Measurements from ENCODE around the gene VGLL4.

VGLL4 gene

DNA sequence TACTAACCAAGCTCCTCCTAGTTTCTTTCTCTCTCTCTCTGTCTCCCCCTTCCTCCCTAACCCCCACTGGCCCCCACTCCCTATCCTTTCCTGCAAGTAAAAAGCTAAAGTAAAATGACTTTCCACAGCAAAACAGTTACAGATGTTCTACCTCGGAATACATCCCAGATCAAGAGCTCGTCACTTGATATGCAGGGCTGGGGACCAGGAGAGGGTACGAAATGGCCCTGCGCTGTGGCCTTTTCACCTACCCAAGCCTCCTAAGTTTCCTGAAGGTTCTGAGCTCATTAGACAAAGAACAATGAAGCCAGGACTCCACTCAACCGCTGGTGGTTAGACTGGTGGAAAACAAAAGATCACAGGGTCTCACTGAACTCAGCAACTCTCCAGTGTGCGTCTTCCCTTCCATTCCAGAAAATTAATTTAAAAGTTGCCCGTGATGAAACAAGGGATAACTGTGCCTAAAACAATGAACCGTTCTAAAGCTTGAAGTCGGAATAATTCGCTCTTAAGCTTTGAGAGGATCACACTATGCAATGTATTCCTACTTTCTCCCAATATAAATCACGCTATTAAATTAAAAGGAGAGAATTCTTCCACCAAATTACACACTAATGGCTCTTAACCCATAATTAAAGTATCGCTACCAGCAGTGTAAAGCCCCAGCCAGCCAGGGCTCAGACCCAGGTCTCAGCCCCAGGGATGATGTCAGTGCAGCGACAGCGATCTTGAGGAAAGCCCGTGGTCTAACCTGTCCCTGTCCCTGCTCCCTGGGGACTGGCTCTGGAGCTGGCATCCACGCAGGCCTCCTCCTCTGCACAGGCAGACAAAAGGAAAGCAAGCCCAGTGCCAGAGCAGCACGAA is 5.0 kb downstream of the VGLL4 start:
- no peaks in the 10 kb centered on the region for H3K9me3 ChIP-seq (ENCODE audit: control insufficient read depth, insufficient read depth, low read length)
- DNase-seq (ENCODE audit: low read depth, low spot score) = no peak
- H3K27me3 ChIP-seq (ENCODE audit: control insufficient read depth, insufficient read depth, low read length) = no peaks in the 10 kb centered on the region
- H3K4me1 ChIP-seq (ENCODE audit: control insufficient read depth, insufficient read depth, low read length) = peaks cover 7% of the 10 kb centered on the region; the same call in 1 of the 2 replicates
- no peaks in the 10 kb centered on the region for H3K36me3 ChIP-seq (ENCODE audit: control insufficient read depth, insufficient read depth, low read length)
- WGBS (ENCODE audit: insufficient coverage, insufficient read length) = no CpG with 5 or more reads among the region's 17 CpGs
- H3K27ac ChIP-seq (ENCODE audit: low read length) = no peak overlapping the region
- H3K4me3 ChIP-seq (ENCODE audit: low read length) = no peak overlapping the region

DNA sequence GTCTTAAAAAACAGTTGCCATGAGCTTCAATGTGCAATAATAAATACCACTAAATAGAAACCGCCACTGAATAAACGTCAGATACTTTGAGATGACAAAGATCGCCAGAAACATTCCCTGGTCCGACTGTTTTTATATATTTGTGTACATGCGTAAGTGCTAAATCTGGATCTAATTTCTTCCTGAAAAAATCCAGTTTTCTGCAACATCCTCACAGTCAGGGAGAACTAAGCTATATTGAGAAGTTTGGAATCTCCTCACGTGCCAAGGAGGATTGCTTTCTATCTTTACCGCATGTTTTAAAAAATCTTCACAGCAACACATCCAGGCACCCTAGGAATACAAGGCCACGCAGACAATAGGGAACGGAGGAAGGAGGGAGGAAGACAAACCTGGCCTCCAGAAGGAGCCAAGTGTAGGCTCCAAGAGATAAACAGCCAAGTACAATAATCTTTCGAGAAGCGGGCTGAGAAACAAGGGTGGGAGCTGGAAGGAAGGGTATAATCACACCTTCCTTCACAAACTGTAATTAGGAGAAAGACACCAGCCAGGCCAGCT is 5.7 kb downstream of the VGLL4 start:
- H3K27me3 ChIP-seq (ENCODE audit: control insufficient read depth, insufficient read depth, low read length) = no peaks in the 10 kb centered on the region
- H3K9me3 ChIP-seq (ENCODE audit: control insufficient read depth, insufficient read depth, low read length) = no peaks in the 10 kb centered on the region
- H3K4me3 ChIP-seq (ENCODE audit: low read length) = no peak overlapping the region
- DNase-seq (ENCODE audit: low read depth, low spot score) = no peak
- no CpG with 5 or more reads among the region's 11 CpGs for WGBS (ENCODE audit: insufficient coverage, insufficient read length)
- H3K36me3 ChIP-seq (ENCODE audit: control insufficient read depth, insufficient read depth, low read length) = no peaks in the 10 kb centered on the region
- peaks cover 7% of the 10 kb centered on the region; the same call in 1 of the 2 replicates for H3K4me1 ChIP-seq (ENCODE audit: control insufficient read depth, insufficient read depth, low read length)
- H3K27ac ChIP-seq (ENCODE audit: low read length) = no peak overlapping the region

DNA sequence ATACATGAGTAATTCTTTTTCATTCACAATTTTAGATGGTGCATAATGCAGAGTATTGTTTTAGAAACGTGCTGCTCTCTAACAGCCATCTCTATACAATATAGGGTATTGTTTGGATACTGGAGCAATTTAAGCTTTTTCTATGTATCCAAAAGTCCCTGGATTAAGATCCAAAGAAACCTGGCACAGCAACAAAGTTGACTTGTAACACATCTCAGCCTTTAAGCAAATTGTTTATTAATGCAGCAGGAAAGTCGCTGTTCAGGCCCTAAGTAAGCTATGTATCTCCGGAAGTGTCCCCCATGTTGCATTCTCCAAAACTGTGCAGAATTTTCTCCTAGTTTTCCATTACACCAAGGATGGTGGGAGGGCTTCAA is 7.3 kb downstream of the VGLL4 start:
- Histone ChIP-seq H3K36me3 (ENCODE audit: control insufficient read depth, insufficient read depth, low read length) (no peaks in the 10 kb centered on the region), H3K4me1 (ENCODE audit: control insufficient read depth, insufficient read depth, low read length) (peaks cover 7% of the 10 kb centered on the region; the same call in 1 of the 2 replicates), H3K27ac (ENCODE audit: low read length) (no peak overlapping the region), H3K9me3 (ENCODE audit: control insufficient read depth, insufficient read depth, low read length) (no peaks in the 10 kb centered on the region), H3K27me3 (ENCODE audit: control insufficient read depth, insufficient read depth, low read length) (no peaks in the 10 kb centered on the region), H3K4me3 (ENCODE audit: low read length) (no peak overlapping the region)
- no CpG with 5 or more reads among the region's 3 CpGs for WGBS (ENCODE audit: insufficient coverage, insufficient read length)
- DNase-seq (ENCODE audit: low read depth, low spot score) = no peak

DNA sequence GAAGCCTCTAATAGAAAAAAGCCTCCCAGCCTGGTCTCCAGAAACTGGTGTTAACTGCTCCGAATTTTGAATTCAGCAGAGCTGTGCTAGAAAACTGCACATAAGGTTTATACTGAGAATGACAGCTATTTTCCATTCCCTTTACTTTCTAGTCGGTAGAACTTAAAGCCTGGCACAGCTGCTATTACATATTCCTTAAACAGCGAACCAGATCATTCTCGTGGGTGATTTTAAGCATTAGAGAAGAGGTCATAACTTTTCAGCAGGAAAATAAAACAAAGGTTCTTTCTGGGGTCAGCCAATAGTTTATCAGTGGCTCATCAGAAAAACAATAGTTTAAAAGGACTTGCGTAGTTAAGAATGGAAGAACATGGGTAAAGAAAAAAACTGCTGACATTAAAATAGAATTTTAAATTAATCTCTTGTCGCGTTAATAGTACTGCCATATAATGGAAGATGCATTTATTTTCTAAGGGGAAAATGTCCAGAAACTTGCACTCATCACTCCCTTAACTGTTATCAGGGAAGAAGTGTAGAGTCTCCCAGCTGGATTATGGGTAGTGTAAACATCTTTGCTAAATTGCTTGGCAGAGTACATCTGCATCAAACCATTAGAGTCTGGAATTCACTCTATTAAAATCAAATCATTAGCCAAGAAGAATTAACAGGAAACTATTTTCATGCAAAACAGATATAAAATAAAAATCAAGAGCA is 7.9 kb downstream of the VGLL4 start:
- no peak overlapping the region for H3K4me3 ChIP-seq (ENCODE audit: low read length)

DNA sequence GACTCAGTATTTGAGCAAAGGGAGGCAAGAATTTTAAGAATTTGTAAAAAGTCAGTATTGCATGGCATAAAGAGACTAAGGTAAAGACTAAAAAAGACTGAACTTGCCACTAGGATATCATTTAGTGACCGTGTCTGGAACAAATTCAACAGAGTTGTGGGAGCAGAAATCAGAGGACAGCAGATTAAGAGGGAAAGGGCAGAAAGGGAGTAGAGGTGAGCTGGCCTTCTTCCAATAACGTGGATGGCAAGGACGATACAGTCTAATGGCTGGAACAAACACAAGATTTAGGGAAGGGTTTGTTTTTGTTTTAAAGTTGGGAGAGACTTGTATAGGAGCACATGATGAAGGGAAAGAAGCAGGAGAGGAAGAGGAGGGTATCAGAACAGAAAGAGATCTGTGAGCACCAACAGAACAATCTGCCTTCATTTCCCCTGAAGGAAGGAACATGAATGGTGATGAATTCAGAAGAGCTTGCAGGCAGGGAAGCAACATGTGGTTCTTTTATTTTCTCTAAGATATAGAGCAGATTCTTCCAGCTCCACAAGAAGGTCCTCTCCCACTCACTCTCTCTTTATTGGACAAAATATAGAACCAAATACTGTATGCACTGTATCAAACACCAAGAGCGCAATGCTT is 8.6 kb downstream of the VGLL4 start:
- H3K27me3 ChIP-seq (ENCODE audit: control insufficient read depth, insufficient read depth, low read length) = no peaks in the 10 kb centered on the region
- H3K9me3 ChIP-seq (ENCODE audit: control insufficient read depth, insufficient read depth, low read length) = no peaks in the 10 kb centered on the region
- DNase-seq (ENCODE audit: low read depth, low spot score) = no peak
- H3K36me3 ChIP-seq (ENCODE audit: control insufficient read depth, insufficient read depth, low read length) = no peaks in the 10 kb centered on the region
- no peak overlapping the region for H3K27ac ChIP-seq (ENCODE audit: low read length)
- WGBS (ENCODE audit: insufficient coverage, insufficient read length) = no CpG with 5 or more reads among the region's 4 CpGs
- peaks cover 2% of the 10 kb centered on the region; the same call in 1 of the 2 replicates for H3K4me1 ChIP-seq (ENCODE audit: control insufficient read depth, insufficient read depth, low read length)
- no peak overlapping the region for H3K4me3 ChIP-seq (ENCODE audit: low read length)

More for the DNA sequence above, 7.9 kb downstream of the VGLL4 start:
- DNase-seq (ENCODE audit: low read depth, low spot score) = no peak
- WGBS (ENCODE audit: insufficient coverage, insufficient read length) = no CpG with 5 or more reads among the region's 7 CpGs
- H3K27me3 ChIP-seq (ENCODE audit: control insufficient read depth, insufficient read depth, low read length) = no peaks in the 10 kb centered on the region
- peaks cover 7% of the 10 kb centered on the region; the same call in 1 of the 2 replicates for H3K4me1 ChIP-seq (ENCODE audit: control insufficient read depth, insufficient read depth, low read length)
- H3K36me3 ChIP-seq (ENCODE audit: control insufficient read depth, insufficient read depth, low read length) = no peaks in the 10 kb centered on the region
- H3K27ac ChIP-seq (ENCODE audit: low read length) = no peak overlapping the region
- no peaks in the 10 kb centered on the region for H3K9me3 ChIP-seq (ENCODE audit: control insufficient read depth, insufficient read depth, low read length)

DNA sequence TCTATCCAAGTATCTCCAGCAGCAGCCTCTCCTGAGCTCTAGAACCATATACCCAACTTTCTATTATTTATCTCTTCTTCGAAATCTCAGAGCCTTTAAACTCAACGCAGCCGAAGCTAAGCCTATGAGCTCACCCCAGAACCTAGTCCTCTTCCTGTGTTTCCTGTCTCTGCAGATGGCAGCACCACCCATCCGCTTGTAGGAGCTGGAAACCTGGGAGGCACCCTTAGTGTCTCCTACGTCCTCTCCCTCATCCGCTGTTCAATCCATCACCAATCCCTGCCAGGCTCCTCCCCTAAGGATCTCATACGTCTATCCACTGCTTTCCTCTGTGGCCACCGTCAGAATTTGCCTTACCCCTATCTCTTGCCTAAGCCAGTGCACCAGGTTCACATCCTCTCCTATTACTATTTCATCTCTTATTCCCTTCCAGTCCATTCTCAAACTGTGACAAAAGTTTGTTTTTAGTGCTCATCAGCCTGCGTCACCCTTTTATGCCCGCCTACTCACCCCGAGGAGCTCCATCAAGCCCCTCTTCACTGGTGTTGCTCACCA is 9.6 kb downstream of the VGLL4 start:
- Histone ChIP-seq H3K27ac (ENCODE audit: low read length) (no peak overlapping the region), H3K36me3 (ENCODE audit: control insufficient read depth, insufficient read depth, low read length) (no peaks in the 10 kb centered on the region), H3K4me3 (ENCODE audit: low read length) (no peak overlapping the region), H3K9me3 (ENCODE audit: control insufficient read depth, insufficient read depth, low read length) (no peaks in the 10 kb centered on the region), H3K27me3 (ENCODE audit: control insufficient read depth, insufficient read depth, low read length) (no peaks in the 10 kb centered on the region), H3K4me1 (ENCODE audit: control insufficient read depth, insufficient read depth, low read length) (peaks cover 2% of the 10 kb centered on the region; the same call in 1 of the 2 replicates)
- no CpG with 5 or more reads among the region's 11 CpGs for whole genome bisulfite sequencing (ENCODE audit: insufficient coverage, insufficient read length)
- DNase-seq (ENCODE audit: low read depth, low spot score) = no peak

DNA sequence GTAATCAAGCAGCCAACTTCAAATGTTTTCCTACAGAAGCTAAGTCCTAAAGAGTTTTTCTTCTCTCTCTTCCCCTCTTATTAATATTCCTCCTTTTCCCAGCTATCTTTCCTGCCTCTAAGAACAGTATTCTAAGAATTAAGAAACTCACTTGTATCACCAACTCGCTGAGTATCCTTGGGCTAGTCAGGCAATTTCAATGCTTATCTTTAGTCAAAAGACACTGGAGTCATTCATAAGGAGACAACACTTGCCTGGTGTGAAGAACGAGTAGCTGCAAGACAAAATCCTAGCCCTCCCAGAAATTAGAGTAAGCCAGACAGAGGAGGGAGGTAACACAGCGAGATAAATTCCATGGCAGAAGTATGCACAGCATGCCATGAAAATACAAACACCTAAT is 10.7 kb downstream of the VGLL4 start:
- H3K9me3 ChIP-seq (ENCODE audit: control insufficient read depth, insufficient read depth, low read length) = no peaks in the 10 kb centered on the region
- no peak overlapping the region for H3K4me3 ChIP-seq (ENCODE audit: low read length)
- no peaks in the 10 kb centered on the region for H3K27me3 ChIP-seq (ENCODE audit: control insufficient read depth, insufficient read depth, low read length)
- no peaks in the 10 kb centered on the region for H3K36me3 ChIP-seq (ENCODE audit: control insufficient read depth, insufficient read depth, low read length)
- DNase-seq (ENCODE audit: low read depth, low spot score) = no peak
- no CpG with 5 or more reads among the region's 3 CpGs for WGBS (ENCODE audit: insufficient coverage, insufficient read length)
- no peak overlapping the region for H3K27ac ChIP-seq (ENCODE audit: low read length)
- peaks cover under 1% of the 10 kb centered on the region; the same call in 1 of the 2 replicates for H3K4me1 ChIP-seq (ENCODE audit: control insufficient read depth, insufficient read depth, low read length)

DNA sequence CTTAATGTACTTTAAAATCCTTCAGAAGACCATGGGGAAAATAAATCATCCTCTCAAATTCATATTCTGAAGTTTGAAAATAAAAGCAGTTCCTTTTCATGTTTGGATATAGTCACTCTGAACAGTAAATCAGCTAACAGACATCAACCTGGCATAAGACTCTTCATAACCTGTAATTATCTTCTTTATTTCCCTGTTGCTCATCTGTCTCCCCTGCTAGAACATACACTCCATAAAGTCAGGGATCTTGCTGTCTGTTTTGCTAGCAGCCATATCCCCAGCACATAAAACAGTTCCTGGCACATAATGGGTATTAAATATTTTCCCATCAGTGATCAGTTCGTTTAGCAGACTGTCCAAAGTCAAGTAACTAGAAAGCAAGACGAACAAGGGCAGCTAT is 11.2 kb downstream of the VGLL4 start:
- no peak for DNase-seq (ENCODE audit: low read depth, low spot score)
- no peak overlapping the region for H3K27ac ChIP-seq (ENCODE audit: low read length)
- no peaks in the 10 kb centered on the region for H3K9me3 ChIP-seq (ENCODE audit: control insufficient read depth, insufficient read depth, low read length)
- WGBS (ENCODE audit: insufficient coverage, insufficient read length) = no CpG with 5 or more reads among the region's 2 CpGs
- no peaks in the 10 kb centered on the region for H3K27me3 ChIP-seq (ENCODE audit: control insufficient read depth, insufficient read depth, low read length)
- no peak overlapping the region for H3K4me3 ChIP-seq (ENCODE audit: low read length)
- no peaks in the 10 kb centered on the region for H3K4me1 ChIP-seq (ENCODE audit: control insufficient read depth, insufficient read depth, low read length)
- no peaks in the 10 kb centered on the region for H3K36me3 ChIP-seq (ENCODE audit: control insufficient read depth, insufficient read depth, low read length)

DNA sequence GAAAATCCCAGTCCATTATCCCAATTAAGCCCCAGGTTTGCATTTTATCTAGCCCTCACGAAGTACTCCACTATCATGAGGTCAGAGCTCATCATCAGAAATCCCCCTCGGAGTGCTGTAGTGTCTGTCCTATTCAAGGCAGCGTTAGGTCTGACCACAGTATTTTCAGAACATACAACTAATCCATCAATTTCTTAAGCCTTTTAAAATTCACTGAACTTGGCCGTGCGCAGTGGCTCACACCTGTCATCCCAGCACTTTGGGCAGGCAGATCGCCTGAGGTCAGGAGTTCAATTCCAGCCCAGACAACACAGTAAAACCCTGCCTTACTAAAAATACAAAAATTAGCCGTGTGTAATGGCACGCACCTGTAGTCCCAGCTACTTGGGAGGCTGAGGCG is 11.9 kb downstream of the VGLL4 start:
- no peaks in the 10 kb centered on the region for H3K27me3 ChIP-seq (ENCODE audit: control insufficient read depth, insufficient read depth, low read length)
- no peaks in the 10 kb centered on the region for H3K9me3 ChIP-seq (ENCODE audit: control insufficient read depth, insufficient read depth, low read length)
- no CpG with 5 or more reads among the region's 9 CpGs for WGBS (ENCODE audit: insufficient coverage, insufficient read length)
- H3K27ac ChIP-seq (ENCODE audit: low read length) = no peak overlapping the region
- no peak overlapping the region for H3K4me3 ChIP-seq (ENCODE audit: low read length)
- no peak for DNase-seq (ENCODE audit: low read depth, low spot score)
- no peaks in the 10 kb centered on the region for H3K4me1 ChIP-seq (ENCODE audit: control insufficient read depth, insufficient read depth, low read length)
- H3K36me3 ChIP-seq (ENCODE audit: control insufficient read depth, insufficient read depth, low read length) = no peaks in the 10 kb centered on the region

DNA sequence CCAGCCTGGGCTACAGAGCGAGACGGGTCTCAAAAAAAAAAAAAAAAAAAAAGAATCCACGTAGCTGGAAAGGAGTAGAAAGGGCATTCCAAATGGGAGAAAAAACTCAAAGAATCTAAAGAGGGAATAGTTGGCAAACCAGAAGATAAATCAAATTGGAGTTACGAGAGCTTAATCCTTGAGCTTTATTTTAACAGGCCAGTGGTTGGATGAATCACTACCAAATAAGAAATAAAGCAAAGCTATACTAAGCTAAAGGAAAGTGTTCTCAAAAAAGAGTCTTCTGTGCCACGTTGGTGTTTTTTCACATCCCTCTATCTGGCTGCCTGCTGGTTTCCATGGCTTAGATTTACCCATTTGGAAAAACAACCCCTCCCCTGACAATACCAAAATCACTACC is 14.0 kb downstream of the VGLL4 start:
- no CpG with 5 or more reads among the region's 5 CpGs for WGBS (ENCODE audit: insufficient coverage, insufficient read length)
- H3K27ac ChIP-seq (ENCODE audit: low read length) = no peak overlapping the region
- H3K9me3 ChIP-seq (ENCODE audit: control insufficient read depth, insufficient read depth, low read length) = no peaks in the 10 kb centered on the region
- no peaks in the 10 kb centered on the region for H3K27me3 ChIP-seq (ENCODE audit: control insufficient read depth, insufficient read depth, low read length)
- no peak overlapping the region for H3K4me3 ChIP-seq (ENCODE audit: low read length)
- no peaks in the 10 kb centered on the region for H3K36me3 ChIP-seq (ENCODE audit: control insufficient read depth, insufficient read depth, low read length)
- no peaks in the 10 kb centered on the region for H3K4me1 ChIP-seq (ENCODE audit: control insufficient read depth, insufficient read depth, low read length)
- DNase-seq (ENCODE audit: low read depth, low spot score) = no peak

Data from iPS DF 6.9 (cell line).